Fibroblast of skin of right quadriceps (primary cell): ENCODE measurements around the gene HLF.

ENCODE experiments used
- DNase-seq: peaks from one replicate; pipeline ENCODE4 v3.0.0-alpha.2; 2013

The HLF gene

DNA sequence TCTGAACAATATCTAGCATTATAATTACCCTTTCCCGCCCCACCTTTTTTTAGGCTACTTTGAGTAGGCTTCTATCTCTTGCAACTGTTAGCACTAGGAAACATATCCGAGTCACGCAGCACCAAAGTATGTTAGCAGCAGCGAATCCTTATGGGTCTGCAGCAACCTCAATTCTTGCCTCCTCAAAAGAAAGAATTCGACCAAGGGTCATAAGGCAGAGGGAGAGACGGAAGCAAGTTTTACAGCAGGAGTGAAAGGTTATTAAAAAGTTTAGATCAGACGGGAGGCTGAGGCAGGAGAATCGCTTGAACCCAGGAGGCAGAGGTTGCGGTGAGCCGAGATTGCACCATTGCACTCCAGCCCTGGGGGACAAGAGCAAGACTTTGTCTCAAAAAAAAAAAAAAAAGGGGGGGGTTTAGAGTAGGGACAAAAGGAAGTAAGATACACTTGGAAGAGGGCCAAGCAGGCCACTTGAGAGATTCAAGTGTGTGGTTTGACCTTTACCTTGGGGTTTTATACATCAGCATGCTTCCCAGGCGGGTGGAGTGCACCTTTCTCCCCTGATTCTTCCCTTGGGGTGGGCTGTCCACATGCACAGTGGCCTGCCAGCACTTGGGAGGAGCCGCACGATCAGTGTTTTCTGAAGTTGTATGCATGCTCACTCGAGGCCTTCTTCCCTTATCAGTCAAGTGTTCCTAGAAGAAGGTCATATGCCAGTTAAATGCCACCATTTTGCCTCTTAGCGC lies 67.7 kb downstream of the HLF start:
- no peak for DNase-seq

DNA sequence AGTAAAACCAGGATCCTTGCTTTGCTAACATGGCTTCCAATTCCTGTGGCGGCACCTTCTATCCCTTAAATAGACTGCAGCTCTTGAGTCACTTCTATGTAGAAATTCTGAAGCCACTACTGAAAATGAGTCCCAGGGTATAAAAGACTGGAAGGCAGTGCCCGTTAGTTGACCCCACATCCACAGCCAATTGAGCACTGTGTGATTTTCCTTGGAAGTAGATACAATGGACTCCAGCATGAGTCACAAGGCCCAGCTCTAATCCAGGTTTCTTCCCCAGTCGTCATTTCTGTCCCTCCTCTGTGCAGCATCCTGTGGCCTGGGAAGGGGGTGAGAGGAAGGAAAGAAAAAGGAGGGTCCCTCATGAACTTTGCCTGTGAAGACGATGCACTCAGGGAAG lies 69.5 kb downstream of the HLF start:
- DNase-seq = peak; percentile 72

DNA sequence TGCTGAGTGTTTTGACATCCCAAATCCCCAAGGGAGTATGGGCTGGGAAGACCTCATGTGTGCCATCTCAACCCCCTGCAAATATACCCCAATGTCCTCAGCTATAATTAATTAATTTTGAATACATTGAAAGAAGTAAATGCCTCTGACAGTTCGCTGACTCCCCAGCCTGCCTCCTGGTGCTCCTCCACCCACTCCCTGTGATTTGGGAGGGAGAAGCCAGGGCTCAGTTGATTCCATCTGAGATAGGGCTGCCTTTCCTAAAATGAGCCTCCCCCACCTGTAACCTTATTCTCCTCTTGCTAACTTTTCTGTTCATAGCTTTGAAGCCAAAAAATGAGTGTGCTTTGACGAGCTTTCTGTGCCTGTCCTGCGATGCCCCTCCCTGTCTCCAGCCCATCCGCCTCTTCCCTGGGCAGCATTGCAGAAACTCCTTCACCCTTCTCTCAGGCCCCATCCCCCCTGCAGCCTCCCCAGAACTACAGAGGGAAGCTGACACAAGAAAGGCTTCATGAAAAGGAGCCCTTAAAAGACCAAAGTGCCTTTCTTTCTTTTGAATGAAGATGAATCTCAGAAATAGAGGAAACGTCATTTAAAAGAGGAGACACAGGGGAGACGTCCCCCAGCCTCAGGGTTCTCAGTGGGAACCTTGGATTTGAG lies 70.3 kb downstream of the HLF start:
- DNase-seq = no peak

- DNase-seq = no peak
Measured at GRCh38 chr17:55335625-55336024, 70.9 kb downstream of the HLF start.

GRCh38 chr17:55336426-55336825 lies 71.7 kb downstream of the HLF start:
- peak; percentile 18 for DNase-seq

DNA sequence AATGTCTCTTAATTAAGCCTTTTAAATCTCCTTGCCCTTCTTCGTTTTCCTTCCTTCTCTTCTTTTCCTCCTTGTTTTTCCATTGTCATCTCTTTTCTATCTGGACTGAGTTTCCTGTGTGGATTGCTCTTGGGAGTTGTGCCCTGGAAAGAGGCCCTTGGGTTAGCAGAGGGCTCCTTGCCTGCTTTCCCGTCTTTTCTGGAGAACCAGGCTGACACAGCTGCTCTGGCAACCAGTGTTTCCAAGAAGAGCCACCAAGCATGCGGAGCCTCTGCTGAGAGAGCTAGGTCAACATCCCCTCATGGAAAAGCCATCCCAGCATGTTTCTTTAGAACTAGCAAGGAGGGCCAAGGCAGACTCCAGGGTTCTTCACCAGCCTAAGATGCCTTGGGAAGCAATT lies 75.4 kb downstream of the HLF start:
- no peak for DNase-seq

GRCh38 chr17:55340686-55341085 lies 75.9 kb downstream of the HLF start:
- DNase-seq = no peak

DNA sequence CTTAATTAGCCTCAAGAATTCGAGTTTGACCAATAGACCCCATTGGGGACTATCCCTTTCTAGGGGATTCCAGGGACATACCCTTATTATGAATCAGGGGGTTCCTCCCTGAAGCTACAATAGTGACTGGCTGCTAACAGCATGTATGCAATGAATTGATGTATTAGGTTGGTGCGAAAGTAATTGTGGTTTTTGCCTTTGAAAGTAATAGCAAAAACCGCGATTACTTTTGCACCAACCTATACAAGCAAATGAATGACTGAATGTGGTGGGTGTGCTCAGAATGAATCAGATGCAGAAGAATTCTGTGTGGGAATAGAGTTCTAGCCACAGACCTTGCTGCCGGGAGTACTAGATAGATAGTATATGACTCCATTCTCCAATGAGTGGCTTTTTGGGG lies 76.7 kb downstream of the HLF start:
- DNase-seq = peak; percentile 78

GRCh38 chr17:55342800-55343585 lies 78.2 kb downstream of the HLF start:
- DNase-seq = no peak

DNA sequence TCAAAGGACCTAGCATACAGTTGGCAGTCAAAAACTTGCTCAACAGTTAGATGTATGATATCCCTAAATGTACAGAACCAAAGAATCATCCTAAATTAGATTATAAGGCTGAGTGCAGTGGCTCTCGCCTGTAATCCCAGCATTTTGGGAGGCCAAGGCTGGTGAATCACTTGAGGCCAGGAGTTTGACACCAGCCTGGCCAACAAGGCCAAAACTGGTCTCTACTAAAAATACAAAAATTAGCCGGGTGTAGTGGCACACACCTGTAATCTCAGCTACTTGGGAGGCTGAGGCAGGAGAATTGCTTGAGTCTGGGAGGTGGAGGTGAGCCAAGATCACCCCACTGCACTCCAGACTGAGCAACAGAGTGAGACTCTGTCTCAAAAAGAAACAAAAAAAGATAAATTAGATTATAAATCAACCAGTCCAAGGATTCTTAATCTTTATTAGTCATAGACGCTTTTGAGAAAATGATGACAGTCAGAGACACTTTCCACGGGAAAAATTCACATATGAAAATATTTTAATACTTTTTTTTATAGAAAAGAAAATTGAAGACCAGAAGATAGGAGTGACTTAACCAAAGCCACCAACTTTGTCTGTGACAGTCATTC lies 79.2 kb downstream of the HLF start:
- no peak for DNase-seq

- no peak for DNase-seq
Measured at GRCh38 chr17:55344514-55344997, 79.8 kb downstream of the HLF start.

DNA sequence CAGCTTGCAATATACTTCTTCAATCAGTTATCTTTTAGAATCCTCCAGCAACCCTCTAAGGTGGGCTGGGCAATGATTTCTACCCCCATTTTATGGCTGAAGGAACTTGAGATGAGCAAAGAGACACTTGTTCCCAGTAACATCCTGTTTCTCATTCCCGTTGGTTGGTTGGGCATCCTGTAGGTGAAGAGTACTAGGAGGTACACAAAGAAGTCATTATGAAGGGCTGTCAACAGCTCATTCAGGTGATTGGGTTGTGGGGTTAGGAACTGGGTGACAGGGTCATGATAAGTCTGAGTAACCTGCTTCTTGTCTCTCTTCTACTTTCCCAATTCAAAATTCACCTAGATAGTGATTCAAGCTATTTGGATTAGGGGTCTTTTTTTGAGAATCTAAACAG lies 80.4 kb downstream of the HLF start:
- no peak for DNase-seq

DNA sequence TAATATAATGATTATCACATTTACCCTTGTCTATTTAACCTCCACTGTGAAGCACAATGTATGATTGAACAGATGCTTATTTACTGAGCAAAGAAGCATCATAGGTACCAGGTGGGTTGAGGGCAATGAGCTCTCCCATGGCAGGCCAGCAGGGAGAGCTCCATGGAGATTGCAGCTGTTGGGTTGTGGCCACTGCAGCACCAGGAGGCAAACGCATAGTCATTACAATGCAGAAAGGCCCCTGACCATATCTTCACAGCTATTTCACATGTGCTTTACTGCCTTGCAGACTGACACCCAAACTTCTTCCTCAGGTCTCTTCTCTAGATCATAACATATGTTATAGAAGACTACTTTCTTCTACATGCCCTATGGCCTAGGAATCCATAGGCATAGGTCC lies 81.9 kb downstream of the HLF start:
- DNase-seq = no peak

- no peak for DNase-seq
Measured at GRCh38 chr17:55347341-55347740, 82.6 kb downstream of the HLF start.

DNA sequence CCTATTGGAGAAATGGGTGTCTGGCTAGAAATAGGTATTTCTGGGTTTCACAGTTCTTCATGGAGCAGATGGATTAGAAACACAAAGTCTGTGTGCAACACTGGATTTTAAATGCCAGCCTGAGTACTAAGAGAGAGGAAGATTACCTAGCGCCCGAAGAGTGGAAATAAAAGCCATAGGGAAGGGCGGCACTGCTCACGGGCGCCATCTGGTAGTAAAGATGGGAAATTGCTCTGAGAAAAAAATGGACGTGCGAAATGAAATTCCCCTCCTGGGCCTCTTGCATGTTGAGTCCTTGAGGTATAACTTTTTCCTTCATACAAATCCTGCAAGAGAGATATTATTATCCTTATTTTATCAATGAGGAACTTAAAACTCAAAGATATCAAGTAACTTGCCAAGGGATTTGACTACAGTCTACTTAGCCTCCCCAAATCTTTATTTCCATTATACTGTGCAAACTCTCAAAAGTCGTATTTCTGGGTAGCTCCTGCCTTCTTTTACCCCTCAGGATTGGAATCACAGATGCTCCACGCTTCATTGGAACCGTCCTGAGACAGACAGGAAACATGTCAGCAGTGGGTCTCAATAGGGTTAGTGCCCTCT lies 84.1 kb downstream of the HLF start:
- peak; percentile 50 for DNase-seq

GRCh38 chr17:55350825-55351205 lies 86.1 kb downstream of the HLF start:
- no peak for DNase-seq

- DNase-seq = no peak
Measured at GRCh38 chr17:55351226-55351625, 86.5 kb downstream of the HLF start.

- no peak for DNase-seq
Measured at GRCh38 chr17:55354010-55354409, 89.2 kb downstream of the HLF start.

- DNase-seq = no peak
Measured at GRCh38 chr17:55354941-55355340, 90.2 kb downstream of the HLF start.

GRCh38 chr17:55356434-55357328 lies 91.9 kb downstream of the HLF start:
- peak; percentile 62 for DNase-seq

GRCh38 chr17:55360971-55361370 lies 96.2 kb downstream of the HLF start:
- DNase-seq = no peak

DNA sequence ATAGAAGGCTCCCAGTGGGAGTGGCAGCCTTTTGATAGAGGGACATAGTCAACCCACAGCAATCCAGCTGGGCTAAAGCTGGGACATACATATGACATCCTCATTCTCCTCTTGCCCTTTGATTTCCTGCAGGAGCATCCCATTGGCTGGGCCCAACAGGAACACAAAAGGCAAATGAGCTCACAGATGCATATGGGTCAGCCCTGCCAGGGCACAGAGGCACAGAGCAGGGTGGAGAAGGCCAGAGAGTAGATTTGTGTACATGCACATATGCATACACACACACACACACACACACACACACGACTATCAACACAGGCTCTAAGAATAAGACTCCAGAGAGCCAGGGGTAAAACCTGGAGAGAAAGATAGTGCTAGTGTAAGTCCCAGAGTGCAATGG lies 98.3 kb downstream of the HLF start:
- DNase-seq = no peak
